Measurements from ENCODE around the gene RANBP10. TPM values are rescaled to one million over a fixed set of nuclear protein-coding genes. Genes with fewer than 3 reads are reported as not detected.
A peak's percentile ranks its signal among the peaks of the same experiment; 100 is the strongest.

The RANBP10 gene
- total RNA-seq, 5 donors from 2014 or later (not counting 1 experiment from before 2014, with no cell fraction given) = 21.9 to 29.3 (median 24.5) TPM

DNA sequence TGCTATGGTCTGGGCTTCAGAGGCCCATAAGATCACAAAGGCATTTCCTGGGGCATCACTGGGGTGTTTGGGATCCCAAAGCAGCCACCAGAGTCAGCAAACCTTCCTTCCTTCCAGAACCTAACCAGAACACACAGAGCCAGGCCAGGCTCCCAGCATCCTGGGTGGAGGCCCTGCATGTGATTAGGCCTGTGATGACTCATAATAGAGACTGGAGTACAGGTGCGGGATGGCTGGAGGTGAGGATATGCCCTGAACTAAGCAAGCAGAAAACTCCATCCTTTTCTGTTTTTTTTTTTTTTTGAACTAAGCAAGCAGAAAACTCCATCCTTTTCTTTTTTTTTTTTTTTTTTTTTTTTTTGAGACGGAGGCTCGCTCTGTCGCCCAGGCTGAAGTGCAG lies 69.5 kb downstream of the RANBP10 start:
- H3K4me1 Mint-ChIP-seq = no peaks in the 10 kb centered on the region
- no peak overlapping the region for H3K27ac Mint-ChIP-seq
- DNase-seq = no peak

DNA sequence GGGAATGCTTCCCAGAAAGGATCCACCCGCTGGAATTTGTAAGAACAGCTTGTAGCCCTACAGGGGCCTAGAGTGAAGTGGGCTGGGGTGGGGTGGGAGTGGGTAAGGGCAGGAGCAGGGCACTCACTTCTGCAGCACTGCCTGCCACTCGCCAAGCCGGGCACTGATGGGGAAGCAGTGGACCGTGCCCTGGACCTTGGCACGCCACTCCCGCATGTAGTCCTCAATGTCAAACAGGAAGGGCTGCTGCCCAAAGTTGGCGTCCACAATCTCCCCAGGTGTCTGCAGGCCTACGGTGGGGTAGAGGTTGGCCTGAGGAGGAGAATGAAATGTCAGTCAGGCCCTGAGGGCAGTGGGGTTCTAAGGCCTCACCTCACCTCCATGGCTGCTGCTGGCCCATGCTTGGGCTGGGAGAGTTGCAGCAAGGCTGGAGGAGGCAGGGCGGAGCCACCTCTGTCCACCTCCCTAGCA lies 71.6 kb downstream of the RANBP10 start:
- Histone ChIP-seq H3K9me3 (no peaks in the 10 kb centered on the region), H3K4me3 (ENCODE audit: control insufficient read depth in 1 of 2, extremely low read depth in 1 of 2, low read length in 1 of 2) (no peak overlapping the region), H3K27ac (ENCODE audit: low read length) (no peak overlapping the region), H3K27me3 (replicated peaks in 1 of 2; ENCODE audit: control insufficient read depth in 2 of 2, extremely low read depth in 1 of 2, insufficient read depth in 2 of 2, low read length in 1 of 2) (no peaks in the 10 kb centered on the region), H3K4me1 (ENCODE audit: control insufficient read depth in 1 of 2, extremely low read depth in 1 of 2, insufficient read depth in 2 of 2, low read length in 2 of 2) (no peaks in the 10 kb centered on the region), H3K36me3 (ENCODE audit: control insufficient read depth in 2 of 2, extremely low read depth in 1 of 2, insufficient read depth in 1 of 2, low read length in 1 of 2) (peaks cover 28 to 42% of the 10 kb centered on the region in 2 donors)
- ChIA-PET POLR2A (no interaction called here), CTCF (no interaction called here)
- WGBS (ENCODE audit: insufficient coverage) = 98% methylated on average over 8 of the region's 9 CpGs
- Mint-ChIP-seq H3K27me3 (no peaks in the 10 kb centered on the region), H3K9me3 (no peaks in the 10 kb centered on the region), H3K4me3 (no peak overlapping the region), H3K4me1 (no peaks in the 10 kb centered on the region), H3K36me3 (peaks cover 25% of the 10 kb centered on the region), H3K27ac (no peak overlapping the region)
- ATAC-seq (replicated peaks in 1 of 4) = no peak
- DNase-seq = no peak

More for the DNA sequence above, 69.5 kb downstream of the RANBP10 start:
- ChIA-PET POLR2A (no interaction called here), CTCF (interaction anchor here in 1 of 2 donors (0.7 kb wide), 2 partner anchors 45 to 735 kb away, joined by 3 to 4 read pairs; no protein-coding TSS in a partner anchor)
- 100% methylated on average over 1 of the region's 4 CpGs for WGBS (ENCODE audit: insufficient coverage)
- H3K36me3 Mint-ChIP-seq = peaks cover 23% of the 10 kb centered on the region
- H3K4me3 ChIP-seq (ENCODE audit: control insufficient read depth in 1 of 2, extremely low read depth in 1 of 2, low read length in 1 of 2) = no peak overlapping the region
- ATAC-seq (replicated peaks in 1 of 4) = no peak
- no peak overlapping the region for H3K27ac ChIP-seq (ENCODE audit: low read length)
- no peaks in the 10 kb centered on the region for H3K27me3 ChIP-seq (replicated peaks in 1 of 2; ENCODE audit: control insufficient read depth in 2 of 2, extremely low read depth in 1 of 2, insufficient read depth in 2 of 2, low read length in 1 of 2)
- H3K4me3 Mint-ChIP-seq = no peak overlapping the region
- H3K4me1 ChIP-seq (ENCODE audit: control insufficient read depth in 1 of 2, extremely low read depth in 1 of 2, insufficient read depth in 2 of 2, low read length in 2 of 2) = no peaks in the 10 kb centered on the region
- no peaks in the 10 kb centered on the region for H3K9me3 ChIP-seq
- no peaks in the 10 kb centered on the region for H3K9me3 Mint-ChIP-seq
- peaks cover 22 to 34% of the 10 kb centered on the region in 2 donors for H3K36me3 ChIP-seq (ENCODE audit: control insufficient read depth in 2 of 2, extremely low read depth in 1 of 2, insufficient read depth in 1 of 2, low read length in 1 of 2)
- no peaks in the 10 kb centered on the region for H3K27me3 Mint-ChIP-seq

DNA sequence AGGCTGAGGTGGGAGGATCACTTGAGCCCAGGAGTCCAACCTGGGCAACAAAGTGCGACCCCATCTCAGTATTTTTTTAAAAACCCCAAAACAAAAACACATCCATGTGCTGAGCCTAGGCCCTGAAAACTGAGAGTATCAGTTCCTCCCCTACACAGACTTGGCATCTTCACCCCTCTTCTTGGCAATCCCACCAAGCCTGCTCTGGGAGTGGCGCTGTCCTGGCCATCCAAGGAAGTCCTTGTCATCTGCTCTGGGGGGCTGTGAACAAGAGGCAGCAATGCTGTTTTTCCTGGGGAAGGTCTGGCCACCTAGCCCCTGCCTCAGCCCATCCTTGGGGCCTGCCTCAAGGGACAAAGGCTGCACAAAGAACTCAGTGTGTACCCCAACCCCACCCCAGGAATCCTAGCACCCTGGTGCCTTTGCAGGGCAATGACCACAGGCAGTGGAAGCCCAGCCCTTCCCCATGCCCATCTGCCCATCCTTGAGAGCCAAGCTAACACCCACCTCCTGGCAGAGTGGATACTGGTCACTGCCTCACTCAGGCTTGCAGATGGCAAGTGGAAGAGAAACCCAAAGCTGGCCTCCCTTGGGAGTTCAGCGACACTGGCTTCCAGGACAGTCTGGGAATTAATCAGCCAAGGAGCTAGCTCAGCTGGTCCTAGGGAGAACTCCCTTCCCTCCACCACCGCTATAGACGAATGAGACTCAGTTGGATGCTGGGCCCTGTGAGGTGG lies 72.5 kb downstream of the RANBP10 start:
- WGBS (ENCODE audit: insufficient coverage) = 100% methylated on average over 1 of the region's 5 CpGs
- no peak overlapping the region for H3K27ac ChIP-seq (ENCODE audit: low read length)
- POLR2A ChIA-PET = no interaction called here
- H3K4me3 Mint-ChIP-seq = no peak overlapping the region
- H3K9me3 Mint-ChIP-seq = no peaks in the 10 kb centered on the region
- H3K9me3 ChIP-seq = no peaks in the 10 kb centered on the region
- H3K4me1 Mint-ChIP-seq = no peaks in the 10 kb centered on the region
- peaks cover 30 to 46% of the 10 kb centered on the region in 2 donors for H3K36me3 ChIP-seq (ENCODE audit: control insufficient read depth in 2 of 2, extremely low read depth in 1 of 2, insufficient read depth in 1 of 2, low read length in 1 of 2)
- H3K4me1 ChIP-seq (ENCODE audit: control insufficient read depth in 1 of 2, extremely low read depth in 1 of 2, insufficient read depth in 2 of 2, low read length in 2 of 2) = no peaks in the 10 kb centered on the region
- ATAC-seq (replicated peaks in 1 of 4) (no peak), DNase-seq (no peak)
- H3K27me3 ChIP-seq (replicated peaks in 1 of 2; ENCODE audit: control insufficient read depth in 2 of 2, extremely low read depth in 1 of 2, insufficient read depth in 2 of 2, low read length in 1 of 2) = no peaks in the 10 kb centered on the region
- no peak overlapping the region for H3K4me3 ChIP-seq (ENCODE audit: control insufficient read depth in 1 of 2, extremely low read depth in 1 of 2, low read length in 1 of 2)
- CTCF ChIA-PET = no interaction called here
- H3K36me3 Mint-ChIP-seq = peaks cover 30% of the 10 kb centered on the region
- no peak overlapping the region for H3K27ac Mint-ChIP-seq
- no peaks in the 10 kb centered on the region for H3K27me3 Mint-ChIP-seq

DNA sequence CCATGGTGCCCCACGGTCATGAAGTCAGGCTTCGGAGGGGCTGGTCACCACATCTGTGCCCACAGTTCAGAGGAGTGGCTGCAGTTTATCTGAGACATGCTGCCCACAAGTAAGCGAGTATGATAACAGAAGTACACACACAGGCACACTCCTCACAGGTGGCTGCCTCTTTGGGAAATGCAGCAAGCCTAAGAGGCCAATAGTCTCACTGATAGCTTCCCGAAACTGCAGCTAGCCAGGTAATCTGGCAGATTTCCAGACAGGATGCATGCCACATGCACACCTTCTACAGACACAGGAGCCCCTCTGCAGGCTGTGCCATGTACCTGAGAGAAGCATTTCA lies 74.6 kb downstream of the RANBP10 start:
- peaks cover 27 to 67% of the 10 kb centered on the region in 2 donors for H3K36me3 ChIP-seq (ENCODE audit: control insufficient read depth in 2 of 2, extremely low read depth in 1 of 2, insufficient read depth in 1 of 2, low read length in 1 of 2)
- no peaks in the 10 kb centered on the region for H3K9me3 Mint-ChIP-seq
- no peak for DNase-seq
- no peak overlapping the region for H3K27ac ChIP-seq (ENCODE audit: low read length)
- no peak overlapping the region for H3K4me3 ChIP-seq (ENCODE audit: control insufficient read depth in 1 of 2, extremely low read depth in 1 of 2, low read length in 1 of 2)
- no peak for ATAC-seq (replicated peaks in 1 of 4)
- POLR2A ChIA-PET = no interaction called here
- peaks cover 38% of the 10 kb centered on the region for H3K36me3 Mint-ChIP-seq
- H3K27me3 Mint-ChIP-seq = no peaks in the 10 kb centered on the region
- H3K4me3 Mint-ChIP-seq = no peak overlapping the region
- CTCF ChIA-PET = no interaction called here
- no peaks in the 10 kb centered on the region for H3K27me3 ChIP-seq (replicated peaks in 1 of 2; ENCODE audit: control insufficient read depth in 2 of 2, extremely low read depth in 1 of 2, insufficient read depth in 2 of 2, low read length in 1 of 2)
- H3K9me3 ChIP-seq = no peaks in the 10 kb centered on the region
- H3K27ac Mint-ChIP-seq = no peak overlapping the region
- no peaks in the 10 kb centered on the region for H3K4me1 Mint-ChIP-seq
- WGBS (ENCODE audit: insufficient coverage) = 93% methylated on average over 2 of the region's 4 CpGs
- no peaks in the 10 kb centered on the region for H3K4me1 ChIP-seq (ENCODE audit: control insufficient read depth in 1 of 2, extremely low read depth in 1 of 2, insufficient read depth in 2 of 2, low read length in 2 of 2)

DNA sequence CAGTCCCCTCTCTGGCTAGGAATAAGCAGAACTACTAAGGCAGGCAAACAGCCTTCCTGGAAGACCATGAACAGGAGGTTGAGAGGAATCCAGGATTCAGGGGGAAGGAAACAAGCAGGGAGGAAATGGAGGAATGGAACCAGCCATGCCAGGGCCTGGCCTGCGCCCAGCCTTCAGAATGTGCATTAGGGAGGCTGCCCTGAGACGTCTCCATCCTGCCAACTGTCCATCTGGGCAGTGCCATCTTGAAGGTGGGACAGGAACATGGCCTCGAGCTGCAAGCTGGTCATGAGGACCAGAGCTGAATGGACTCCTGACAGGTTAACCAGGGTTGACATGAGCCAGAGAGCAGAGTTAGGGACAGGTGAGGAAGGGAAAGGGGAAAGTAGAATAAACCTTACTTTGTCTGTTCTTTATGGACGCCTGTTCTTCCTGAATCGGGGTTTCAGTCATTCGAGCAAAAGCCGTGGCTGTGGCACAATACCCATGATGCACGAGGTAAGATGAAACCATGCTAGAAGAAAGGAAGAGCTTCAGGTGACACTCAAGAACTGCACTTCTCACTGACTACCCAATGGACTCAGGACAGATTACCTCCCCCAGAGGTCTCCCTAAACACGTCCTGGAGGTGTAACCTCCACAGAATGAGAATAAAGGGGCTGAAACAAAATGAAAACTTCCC lies 75.1 kb downstream of the RANBP10 start:
- H3K27me3 ChIP-seq (replicated peaks in 1 of 2; ENCODE audit: control insufficient read depth in 2 of 2, extremely low read depth in 1 of 2, insufficient read depth in 2 of 2, low read length in 1 of 2) = no peaks in the 10 kb centered on the region
- peaks cover 35% of the 10 kb centered on the region for H3K36me3 Mint-ChIP-seq
- H3K4me3 ChIP-seq (ENCODE audit: control insufficient read depth in 1 of 2, extremely low read depth in 1 of 2, low read length in 1 of 2) = no peak overlapping the region
- DNase-seq = no peak
- H3K27ac Mint-ChIP-seq = peak overlapping the region in 1 of 2 donors; percentile 45
- H3K9me3 ChIP-seq = no peaks in the 10 kb centered on the region
- no peak overlapping the region for H3K4me3 Mint-ChIP-seq
- CTCF ChIA-PET = no interaction called here
- no peak for ATAC-seq (replicated peaks in 1 of 4)
- no peaks in the 10 kb centered on the region for H3K9me3 Mint-ChIP-seq
- H3K36me3 ChIP-seq (ENCODE audit: control insufficient read depth in 2 of 2, extremely low read depth in 1 of 2, insufficient read depth in 1 of 2, low read length in 1 of 2) = peaks cover 26 to 68% of the 10 kb centered on the region in 2 donors
- H3K4me1 ChIP-seq (ENCODE audit: control insufficient read depth in 1 of 2, extremely low read depth in 1 of 2, insufficient read depth in 2 of 2, low read length in 2 of 2) = no peaks in the 10 kb centered on the region
- H3K27me3 Mint-ChIP-seq = no peaks in the 10 kb centered on the region
- POLR2A ChIA-PET = no interaction called here
- no peak overlapping the region for H3K27ac ChIP-seq (ENCODE audit: low read length)
- whole genome bisulfite sequencing (ENCODE audit: insufficient coverage) = 90% methylated on average over 7 of the region's 9 CpGs
- no peaks in the 10 kb centered on the region for H3K4me1 Mint-ChIP-seq

DNA sequence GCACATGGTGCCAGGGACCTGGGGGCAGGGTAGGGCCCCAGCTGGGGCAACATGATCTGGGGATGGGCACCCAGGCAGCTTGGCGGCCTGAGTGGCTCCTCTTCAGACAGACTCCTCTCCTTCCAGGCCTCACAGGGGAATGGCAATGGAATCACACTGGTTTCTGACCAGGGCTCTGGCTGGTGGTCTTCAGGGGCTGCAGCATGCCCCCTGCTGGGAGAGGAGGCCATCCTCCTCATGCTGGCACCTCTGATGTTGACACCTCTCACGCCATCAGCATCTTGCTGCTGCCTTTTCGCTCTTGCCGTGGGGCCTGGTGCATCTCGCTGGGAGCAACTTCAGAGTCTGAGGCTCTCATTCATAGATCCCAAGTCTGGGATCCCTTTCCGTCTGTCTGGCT lies 76.0 kb downstream of the RANBP10 start:
- H3K27ac Mint-ChIP-seq = no peak overlapping the region
- H3K36me3 ChIP-seq (ENCODE audit: control insufficient read depth in 2 of 2, extremely low read depth in 1 of 2, insufficient read depth in 1 of 2, low read length in 1 of 2) = peaks cover 26 to 72% of the 10 kb centered on the region in 2 donors
- 97% methylated on average over 6 of the region's 6 CpGs for WGBS (ENCODE audit: insufficient coverage)
- H3K4me3 Mint-ChIP-seq = no peak overlapping the region
- H3K27me3 ChIP-seq (replicated peaks in 1 of 2; ENCODE audit: control insufficient read depth in 2 of 2, extremely low read depth in 1 of 2, insufficient read depth in 2 of 2, low read length in 1 of 2) = no peaks in the 10 kb centered on the region
- POLR2A ChIA-PET = no interaction called here
- H3K9me3 Mint-ChIP-seq = no peaks in the 10 kb centered on the region
- DNase-seq (no peak), ATAC-seq (replicated peaks in 1 of 4) (no peak)
- no peak overlapping the region for H3K4me3 ChIP-seq (ENCODE audit: control insufficient read depth in 1 of 2, extremely low read depth in 1 of 2, low read length in 1 of 2)
- H3K27me3 Mint-ChIP-seq = no peaks in the 10 kb centered on the region
- no peaks in the 10 kb centered on the region for H3K9me3 ChIP-seq
- no peaks in the 10 kb centered on the region for H3K4me1 ChIP-seq (ENCODE audit: control insufficient read depth in 1 of 2, extremely low read depth in 1 of 2, insufficient read depth in 2 of 2, low read length in 2 of 2)
- peaks cover 38% of the 10 kb centered on the region for H3K36me3 Mint-ChIP-seq
- no peak overlapping the region for H3K27ac ChIP-seq (ENCODE audit: low read length)
- CTCF ChIA-PET = no interaction called here
- no peaks in the 10 kb centered on the region for H3K4me1 Mint-ChIP-seq

Measured in T-cell (primary cell).